GM12878 (cell line): Measurements from ENCODE around the gene DDX27. TPM values are rescaled to one million over a fixed set of nuclear protein-coding genes. Genes with fewer than 3 reads are reported as not detected.
A peak's percentile ranks its signal among the peaks of the same experiment; 100 is the strongest.

Experiments used
- ATF3 ChIP-seq: IDR thresholded peaks from 2 replicates; pipeline ENCODE4 v1.6.1; 2011; ENCODE audit warnings: low read depth, mild to moderate bottlenecking, low read length, moderate library complexity, borderline replicate concordance; ENCODE audit errors: extremely low read depth
- BCL11A ChIP-seq: IDR thresholded peaks from 2 replicates; pipeline ENCODE4 v1.6.1; 2011; ENCODE audit warnings: low read depth, low read length
- BHLHE40 ChIP-seq, 2 experiments: fragments of 450-650 bp in 1 of 2; IDR thresholded peaks; 2 replicates each; pipeline ENCODE4 v1.6.1; 2011 to 2017; ENCODE audit warnings: low read depth in 2 of 2, borderline replicate concordance in 1 of 2, improper control_type of control experiment in 1 of 2, low read length in 1 of 2, mild to moderate bottlenecking in 1 of 2
- BRCA1 ChIP-seq: IDR thresholded peaks from 2 replicates; pipeline ENCODE4 v1.6.1; 2011; ENCODE audit warnings: low read depth, low read length, improper control_type of control experiment
- ELK1 ChIP-seq: IDR thresholded peaks from 2 replicates; pipeline ENCODE4 v1.6.1; 2012; ENCODE audit warnings: low read depth, low read length, improper control_type of control experiment
- FOXK2 ChIP-seq: fragments of 450-650 bp; IDR thresholded peaks from 2 replicates; pipeline ENCODE4 v1.6.1; 2017; ENCODE audit warnings: mild to moderate bottlenecking, moderate library complexity
- GABPA ChIP-seq: IDR thresholded peaks from 2 replicates; pipeline ENCODE4 v1.6.1; 2014; ENCODE audit warnings: antibody characterized with exemption, low read depth, mild to moderate bottlenecking, inconsistent platforms
- HDAC2 ChIP-seq: fragments of 200-600 bp; sonication (generic); IDR thresholded peaks from 2 replicates; pipeline ENCODE4 v1.6.1; 2017
- IRF5 ChIP-seq: fragments of 450-650 bp; IDR thresholded peaks from 2 replicates; pipeline ENCODE4 v1.6.1; 2017; ENCODE audit warnings: borderline replicate concordance
- JUND ChIP-seq: IDR thresholded peaks from 2 replicates; pipeline ENCODE4 v1.6.1; 2012; ENCODE audit warnings: low read depth, mild to moderate bottlenecking, low read length, improper control_type of control experiment, moderate library complexity
- KDM1A ChIP-seq: fragments of 200-600 bp; sonication (generic); IDR thresholded peaks from 2 replicates; pipeline ENCODE4 v1.6.1; 2016; ENCODE audit warnings: borderline replicate concordance
- MAX ChIP-seq: IDR thresholded peaks from 2 replicates; pipeline ENCODE4 v1.6.1; 2012; ENCODE audit warnings: low read depth, low read length, improper control_type of control experiment
- MEF2A ChIP-seq: IDR thresholded peaks from 2 replicates; pipeline ENCODE4 v1.6.1; 2011; ENCODE audit warnings: low read depth, mild to moderate bottlenecking, low read length, moderate library complexity; ENCODE audit not compliant: insufficient read depth
- MYB ChIP-seq: fragments of 150-350 bp; IDR thresholded peaks from 2 replicates; pipeline ENCODE4 v1.6.1; 2014; ENCODE audit warnings: mild to moderate bottlenecking, low read depth, low read length, borderline replicate concordance
- NFYA ChIP-seq: IDR thresholded peaks from 2 replicates; pipeline ENCODE4 v1.6.1; 2011; ENCODE audit warnings: low read depth, mild to moderate bottlenecking, low read length, improper control_type of control experiment, borderline replicate concordance
- NR2C1 ChIP-seq: fragments of 450-650 bp; IDR thresholded peaks from 2 replicates; pipeline ENCODE4 v1.6.1; 2017; ENCODE audit warnings: antibody characterized with exemption, mild to moderate bottlenecking, moderate library complexity
- POLR2A ChIP-seq: IDR thresholded peaks from 2 replicates; pipeline ENCODE4 v1.6.1; 2011; ENCODE audit warnings: low read depth, mild to moderate bottlenecking, low read length
- SIX5 ChIP-seq: IDR thresholded peaks from 2 replicates; pipeline ENCODE4 v1.6.1; 2011; ENCODE audit warnings: mild to moderate bottlenecking, low read depth, low read length, moderate library complexity; ENCODE audit not compliant: severe bottlenecking
- STAT3 ChIP-seq: IDR thresholded peaks from 2 replicates; pipeline ENCODE4 v1.6.1; 2011; ENCODE audit warnings: low read depth, low read length, improper control_type of control experiment
- TAF1 ChIP-seq: IDR thresholded peaks from 2 replicates; pipeline ENCODE4 v1.6.1; 2011; ENCODE audit warnings: mild to moderate bottlenecking, low read depth, low read length, borderline replicate concordance
- WRNIP1 ChIP-seq: IDR thresholded peaks from 2 replicates; pipeline ENCODE4 v1.6.1; 2011; ENCODE audit warnings: low read depth, low read length, improper control_type of control experiment, borderline replicate concordance
- ZSCAN29 ChIP-seq: fragments of 450-650 bp; IDR thresholded peaks from 2 replicates; pipeline ENCODE4 v1.6.1; 2017; ENCODE audit warnings: mild to moderate bottlenecking, moderate library complexity
- polyA plus RNA-seq, 11 experiments: library from polyadenylated mRNA; depleted of rRNA in 4 of 11; unstranded in 6 of 11; stranded (reverse) in 5 of 11; fragments of >200 nt; fragmentation: Nextera tagmentation in 4 of 11; fragmentation: Illumina TruSeq in 1 of 11; extraction: Ambion mirVana in 4 of 11; extraction: Trizol in 1 of 11; gene quantifications; 1 replicate in 1 of 11; 2 replicates in 10 of 11; pipeline versions ENCODE4 v1.2.1 to v1.2.3, GENCODE V29; 2011 to 2016; ENCODE audit warnings: inconsistent platforms in 2 of 11, missing spikeins in 2 of 11, low read depth in 1 of 11
- total RNA-seq, 4 experiments: library from RNA; depleted of rRNA in 3 of 4; stranded (reverse); fragments of >200 nt in 3 of 4; fragmentation: Illumina TruSeq in 1 of 4; extraction: Trizol in 1 of 4; gene quantifications; 2 replicates each; pipeline versions ENCODE4 v1.2.1 to v1.2.3, GENCODE V29; 2013 to 2021
- TF ChIP-seq, protein P1 (sequence below): fragments of 450-650 bp; conservative IDR thresholded peaks from 2 replicates; pipeline ENCODE4 v1.6.1; 2017; ENCODE audit warnings: mild to moderate bottlenecking, moderate library complexity
- TF ChIP-seq, protein P2 (sequence below): IDR thresholded peaks from 2 replicates; pipeline ENCODE4 v1.6.1; 2011; ENCODE audit warnings: borderline replicate concordance, low read depth, mild to moderate bottlenecking, moderate library complexity, low read length; ENCODE audit not compliant: insufficient read depth, poor library complexity, severe bottlenecking

Gene DDX27
- total and polyA plus RNA-seq, 10 of the 15 experiments (the other 5 are each of a cell fraction or from before 2014, with no cell fraction given) = 19.8 to 78.8 (median 54.9) TPM

DNA sequence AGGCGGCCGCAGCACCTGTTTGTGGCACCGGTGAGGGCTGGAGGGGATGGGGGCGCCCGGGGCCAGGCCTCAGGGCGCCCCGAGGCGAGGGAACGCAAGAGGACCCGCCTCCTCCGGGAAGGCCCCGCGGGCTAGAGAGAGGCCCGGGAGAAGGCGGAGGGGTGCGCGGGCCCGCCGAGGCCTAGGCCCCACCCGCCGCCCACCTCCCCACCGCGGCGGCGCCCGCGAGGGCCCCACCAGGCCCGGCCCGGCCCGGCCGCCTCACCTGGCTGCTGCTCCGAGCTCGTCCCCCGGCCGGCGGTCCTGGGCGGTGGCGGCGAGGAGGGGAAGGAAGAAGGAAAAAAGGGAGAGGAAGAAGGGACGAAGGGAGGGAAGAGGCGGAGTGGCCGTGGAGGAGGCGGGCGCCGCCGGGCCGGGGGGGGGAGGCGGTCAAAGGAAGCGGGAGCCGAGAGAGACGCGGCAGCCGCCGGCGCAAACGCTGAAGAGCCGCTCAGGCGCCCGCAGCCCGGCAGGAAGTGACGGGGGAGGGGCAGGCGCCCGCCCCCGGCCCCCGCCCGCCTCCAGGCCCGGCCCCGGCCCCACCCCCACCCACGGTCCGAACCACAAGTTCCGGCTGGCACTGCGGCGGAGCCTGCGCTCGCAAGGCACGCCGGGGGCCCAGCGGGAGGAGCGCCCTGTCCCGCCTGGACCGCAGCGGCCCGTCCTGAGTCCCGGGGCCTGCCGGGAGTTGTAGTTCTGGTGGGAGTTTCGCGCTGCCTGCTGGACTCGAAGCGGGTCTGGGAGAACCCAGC is 31.2 kb upstream of the DDX27 start, which contains the start of gene STAU1 (continued):
- no peak for TF ChIP-seq IRF5
- peak; percentile 82 for TF ChIP-seq POLR2A
- no peak for TF ChIP-seq FOXK2
- peak; percentile 63; the same call in 1 of the 2 replicates for TF ChIP-seq NR2C1
- TF ChIP-seq TAF1 = peak; percentile 76; the same call in 1 of the 2 replicates
- TF ChIP-seq ELK1 = peak; percentile 59; the same call in 1 of the 2 replicates
- TF ChIP-seq HDAC2 = no peak
- TF ChIP-seq BCL11A = no peak
- no peak for TF ChIP-seq WRNIP1
- TF ChIP-seq, protein P1, sequence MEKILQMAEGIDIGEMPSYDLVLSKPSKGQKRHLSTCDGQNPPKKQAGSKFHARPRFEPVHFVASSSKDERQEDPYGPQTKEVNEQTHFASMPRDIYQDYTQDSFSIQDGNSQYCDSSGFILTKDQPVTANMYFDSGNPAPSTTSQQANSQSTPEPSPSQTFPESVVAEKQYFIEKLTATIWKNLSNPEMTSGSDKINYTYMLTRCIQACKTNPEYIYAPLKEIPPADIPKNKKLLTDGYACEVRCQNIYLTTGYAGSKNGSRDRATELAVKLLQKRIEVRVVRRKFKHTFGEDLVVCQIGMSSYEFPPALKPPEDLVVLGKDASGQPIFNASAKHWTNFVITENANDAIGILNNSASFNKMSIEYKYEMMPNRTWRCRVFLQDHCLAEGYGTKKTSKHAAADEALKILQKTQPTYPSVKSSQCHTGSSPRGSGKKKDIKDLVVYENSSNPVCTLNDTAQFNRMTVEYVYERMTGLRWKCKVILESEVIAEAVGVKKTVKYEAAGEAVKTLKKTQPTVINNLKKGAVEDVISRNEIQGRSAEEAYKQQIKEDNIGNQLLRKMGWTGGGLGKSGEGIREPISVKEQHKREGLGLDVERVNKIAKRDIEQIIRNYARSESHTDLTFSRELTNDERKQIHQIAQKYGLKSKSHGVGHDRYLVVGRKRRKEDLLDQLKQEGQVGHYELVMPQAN = peak; percentile 78
- no peak for TF ChIP-seq MYB
- no peak for TF ChIP-seq BRCA1
- TF ChIP-seq ZSCAN29 = no peak
- no peak for TF ChIP-seq MAX
- TF ChIP-seq, protein P2, sequence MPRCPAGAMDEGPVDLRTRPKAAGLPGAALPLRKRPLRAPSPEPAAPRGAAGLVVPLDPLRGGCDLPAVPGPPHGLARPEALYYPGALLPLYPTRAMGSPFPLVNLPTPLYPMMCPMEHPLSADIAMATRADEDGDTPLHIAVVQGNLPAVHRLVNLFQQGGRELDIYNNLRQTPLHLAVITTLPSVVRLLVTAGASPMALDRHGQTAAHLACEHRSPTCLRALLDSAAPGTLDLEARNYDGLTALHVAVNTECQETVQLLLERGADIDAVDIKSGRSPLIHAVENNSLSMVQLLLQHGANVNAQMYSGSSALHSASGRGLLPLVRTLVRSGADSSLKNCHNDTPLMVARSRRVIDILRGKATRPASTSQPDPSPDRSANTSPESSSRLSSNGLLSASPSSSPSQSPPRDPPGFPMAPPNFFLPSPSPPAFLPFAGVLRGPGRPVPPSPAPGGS = no peak
- TF ChIP-seq MEF2A = no peak
- 0 out of 2 replicates have a peak, but pooled peaks have one; percentile 53 for TF ChIP-seq GABPA
- TF ChIP-seq NFYA = no peak
- TF ChIP-seq JUND = no peak
- no peak for TF ChIP-seq ATF3
- peak in 1 of 2 experiments; percentile 20; a peak in 1 of 4 replicates for TF ChIP-seq BHLHE40 (IDR thresholded peaks at IDR 0.05; ENCODE audit: borderline replicate concordance in 1 of 2, low read depth in 2 of 2, low read length in 1 of 2)
- TF ChIP-seq SIX5 = peak; percentile 97
- no peak for TF ChIP-seq STAT3
- no peak for TF ChIP-seq KDM1A
